Measurements from ENCODE around the gene USP38.

DNA sequence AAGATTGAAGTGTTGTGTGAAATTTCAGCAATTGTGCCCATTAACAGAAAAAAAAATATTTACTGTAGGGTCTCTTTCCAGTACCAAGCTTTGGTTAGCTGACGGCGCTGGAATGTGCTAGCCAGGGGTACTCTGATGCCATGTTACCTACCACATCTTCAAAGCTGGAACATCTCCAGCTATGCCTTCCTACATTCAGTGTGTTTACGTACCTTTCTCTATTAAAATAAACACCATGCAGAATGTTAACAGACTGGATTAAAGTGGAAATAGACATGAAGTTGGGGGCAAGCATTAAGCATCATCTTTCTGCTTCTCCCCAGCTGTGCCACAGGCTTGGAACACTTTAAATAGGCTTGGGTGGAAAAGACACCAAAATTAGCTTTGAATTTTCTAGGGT, 65.9 kb downstream of the USP38 start:
- no peak for TF ChIP-seq EZH2phosphoT487 (IDR thresholded peaks at IDR 0.05; ENCODE audit: low read depth, severe bottlenecking, unreplicated experiment)
- TF ChIP-seq, protein P1, sequence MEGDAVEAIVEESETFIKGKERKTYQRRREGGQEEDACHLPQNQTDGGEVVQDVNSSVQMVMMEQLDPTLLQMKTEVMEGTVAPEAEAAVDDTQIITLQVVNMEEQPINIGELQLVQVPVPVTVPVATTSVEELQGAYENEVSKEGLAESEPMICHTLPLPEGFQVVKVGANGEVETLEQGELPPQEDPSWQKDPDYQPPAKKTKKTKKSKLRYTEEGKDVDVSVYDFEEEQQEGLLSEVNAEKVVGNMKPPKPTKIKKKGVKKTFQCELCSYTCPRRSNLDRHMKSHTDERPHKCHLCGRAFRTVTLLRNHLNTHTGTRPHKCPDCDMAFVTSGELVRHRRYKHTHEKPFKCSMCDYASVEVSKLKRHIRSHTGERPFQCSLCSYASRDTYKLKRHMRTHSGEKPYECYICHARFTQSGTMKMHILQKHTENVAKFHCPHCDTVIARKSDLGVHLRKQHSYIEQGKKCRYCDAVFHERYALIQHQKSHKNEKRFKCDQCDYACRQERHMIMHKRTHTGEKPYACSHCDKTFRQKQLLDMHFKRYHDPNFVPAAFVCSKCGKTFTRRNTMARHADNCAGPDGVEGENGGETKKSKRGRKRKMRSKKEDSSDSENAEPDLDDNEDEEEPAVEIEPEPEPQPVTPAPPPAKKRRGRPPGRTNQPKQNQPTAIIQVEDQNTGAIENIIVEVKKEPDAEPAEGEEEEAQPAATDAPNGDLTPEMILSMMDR (IDR thresholded peaks at IDR 0.05; ENCODE audit: poor library complexity), result no peak

Measured in hepatocyte (in vitro differentiated cells).